Peyer's patch (tissue), 4 donors: ENCODE measurements around the gene GAS7.

ENCODE experiments used
- POLR2A ChIP-seq, 2 donors: fragments of 450-650 bp; IDR thresholded peaks; one replicate each; pipeline ENCODE4 v1.5.1; 2017; ENCODE audit warnings: antibody characterized with exemption in 2 of 2, mild to moderate bottlenecking in 2 of 2, moderate library complexity in 2 of 2
- TF ChIP-seq, protein P1 (sequence below), 6 experiments: fragments of 450-650 bp in 4 of 6; fragments of 200-600 bp in 2 of 6; sonication (generic) in 1 of 6; IDR thresholded peaks; one replicate each; pipeline ENCODE4 v1.5.1; 2017 to 2019; ENCODE audit warnings: antibody characterized with exemption in 6 of 6, mild to moderate bottlenecking in 3 of 6, moderate library complexity in 1 of 6

DNA sequence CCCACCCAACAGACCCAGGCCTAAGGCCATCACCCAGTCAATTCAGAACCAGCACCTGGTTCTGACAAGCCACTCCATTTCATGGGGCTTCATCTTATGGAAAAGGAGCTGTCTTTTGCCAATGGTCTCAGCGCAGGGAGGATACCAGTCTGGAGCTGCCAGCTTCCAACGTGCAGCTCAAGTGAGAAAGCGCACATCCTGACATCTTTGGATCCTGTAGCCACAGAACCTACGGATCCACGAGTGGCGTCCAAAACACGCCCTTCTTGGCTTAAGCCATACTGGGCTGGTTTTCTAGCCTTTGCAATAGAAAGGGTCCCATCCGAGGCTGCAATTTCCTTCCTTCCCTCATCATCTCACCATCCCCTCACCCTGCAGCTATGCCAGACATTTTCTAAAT, 101.8 kb downstream of the GAS7 start:
- TF ChIP-seq, protein P1, sequence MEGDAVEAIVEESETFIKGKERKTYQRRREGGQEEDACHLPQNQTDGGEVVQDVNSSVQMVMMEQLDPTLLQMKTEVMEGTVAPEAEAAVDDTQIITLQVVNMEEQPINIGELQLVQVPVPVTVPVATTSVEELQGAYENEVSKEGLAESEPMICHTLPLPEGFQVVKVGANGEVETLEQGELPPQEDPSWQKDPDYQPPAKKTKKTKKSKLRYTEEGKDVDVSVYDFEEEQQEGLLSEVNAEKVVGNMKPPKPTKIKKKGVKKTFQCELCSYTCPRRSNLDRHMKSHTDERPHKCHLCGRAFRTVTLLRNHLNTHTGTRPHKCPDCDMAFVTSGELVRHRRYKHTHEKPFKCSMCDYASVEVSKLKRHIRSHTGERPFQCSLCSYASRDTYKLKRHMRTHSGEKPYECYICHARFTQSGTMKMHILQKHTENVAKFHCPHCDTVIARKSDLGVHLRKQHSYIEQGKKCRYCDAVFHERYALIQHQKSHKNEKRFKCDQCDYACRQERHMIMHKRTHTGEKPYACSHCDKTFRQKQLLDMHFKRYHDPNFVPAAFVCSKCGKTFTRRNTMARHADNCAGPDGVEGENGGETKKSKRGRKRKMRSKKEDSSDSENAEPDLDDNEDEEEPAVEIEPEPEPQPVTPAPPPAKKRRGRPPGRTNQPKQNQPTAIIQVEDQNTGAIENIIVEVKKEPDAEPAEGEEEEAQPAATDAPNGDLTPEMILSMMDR (IDR thresholded peaks at IDR 0.05) = no peak
- TF ChIP-seq POLR2A (IDR thresholded peaks at IDR 0.05) = no peak
